MM.1S (cell line): Measurements from ENCODE around the gene PDILT.
"Not testable (repeated sequence)": the region's sequence is repeated elsewhere in the genome, so short reads cannot be mapped to it uniquely, and the experiment has no call there.

Experiments used
- DNase-seq: peaks from one replicate; pipeline ENCODE4 v3.0.0-alpha.2; 2015
- H2AFZ ChIP-seq: fragments of 300-600 bp; sonication (generic); 2 replicates; pipeline ENCODE4 v1.6.0; 2016; ENCODE audit warnings: antibody characterized with exemption, low read length
- H3F3A ChIP-seq: fragments of 300-600 bp; sonication (generic); 2 replicates; pipeline ENCODE4 v1.6.1; 2016; ENCODE audit warnings: mild to moderate bottlenecking, antibody characterized with exemption, low read length, moderate library complexity, mixed read lengths; ENCODE audit not compliant: insufficient read depth
- H3K27ac ChIP-seq: fragments of 300-600 bp; sonication (generic); 2 replicates; pipeline ENCODE4 v1.5.1; 2016; ENCODE audit warnings: mild to moderate bottlenecking, low read length
- H3K27me3 ChIP-seq: fragments of 300-600 bp; sonication (generic); replicated peaks from 2 replicates; pipeline ENCODE4 v1.6.0; 2016; ENCODE audit warnings: low read length; ENCODE audit not compliant: insufficient read depth
- H3K36me3 ChIP-seq: fragments of 300-600 bp; sonication (generic); replicated peaks from 2 replicates; pipeline ENCODE4 v1.6.1; 2016; ENCODE audit warnings: mild to moderate bottlenecking, low read length, mixed read lengths; ENCODE audit not compliant: insufficient read depth
- H3K4me1 ChIP-seq: fragments of 300-600 bp; sonication (generic); 2 replicates; pipeline ENCODE4 v1.6.1; 2016; ENCODE audit warnings: low read length, mixed read lengths
- H3K4me2 ChIP-seq: fragments of 300-600 bp; sonication (generic); 2 replicates; pipeline ENCODE4 v1.6.0; 2016; ENCODE audit warnings: low read depth, low read length
- H3K4me3 ChIP-seq: fragments of 300-600 bp; sonication (generic); 2 replicates; pipeline ENCODE4 v1.5.1; 2016; ENCODE audit warnings: low read length, mixed read lengths
- H3K79me2 ChIP-seq: fragments of 300-600 bp; sonication (generic); 2 replicates; pipeline ENCODE4 v1.6.1; 2016; ENCODE audit warnings: mixed run types, low read length, mixed read lengths
- H3K9ac ChIP-seq: fragments of 300-600 bp; sonication (generic); 2 replicates; pipeline ENCODE4 v1.6.1; 2016; ENCODE audit warnings: low read length, mixed read lengths
- H3K9me2 ChIP-seq: fragments of 300-600 bp; sonication (generic); replicated peaks from 2 replicates; pipeline ENCODE4 v1.6.1; 2016; ENCODE audit warnings: mild to moderate bottlenecking, low read length, mixed read lengths; ENCODE audit not compliant: insufficient read depth
- H3K9me3 ChIP-seq: fragments of 300-600 bp; sonication (generic); replicated peaks from 2 replicates; pipeline ENCODE4 v1.6.1; 2016; ENCODE audit warnings: mild to moderate bottlenecking, low read length, mixed read lengths; ENCODE audit not compliant: insufficient read depth
- H4K20me1 ChIP-seq: fragments of 300-600 bp; sonication (generic); 2 replicates; pipeline ENCODE4 v1.6.1; 2016; ENCODE audit warnings: mild to moderate bottlenecking, low read length, moderate library complexity, mixed read lengths; ENCODE audit not compliant: insufficient read depth
- EZH2 ChIP-seq: fragments of 300-600 bp; sonication (generic); optimal IDR thresholded peaks from 2 replicates; pipeline ENCODE3; 2017; ENCODE audit warnings: low read depth, mild to moderate bottlenecking, antibody characterized with exemption, low read length, mixed read lengths
- EZH2phosphoT487 ChIP-seq: fragments of 300-600 bp; sonication (generic); IDR thresholded peaks from 2 replicates; pipeline ENCODE4 v1.6.1; 2018; ENCODE audit warnings: antibody characterized with exemption, low read length
- TF ChIP-seq, protein P1 (sequence below): fragments of 300-600 bp; sonication (generic); IDR thresholded peaks from 2 replicates; pipeline ENCODE4 v1.5.1; 2016; ENCODE audit warnings: antibody characterized with exemption, low read length, mixed read lengths

PDILT gene

DNA sequence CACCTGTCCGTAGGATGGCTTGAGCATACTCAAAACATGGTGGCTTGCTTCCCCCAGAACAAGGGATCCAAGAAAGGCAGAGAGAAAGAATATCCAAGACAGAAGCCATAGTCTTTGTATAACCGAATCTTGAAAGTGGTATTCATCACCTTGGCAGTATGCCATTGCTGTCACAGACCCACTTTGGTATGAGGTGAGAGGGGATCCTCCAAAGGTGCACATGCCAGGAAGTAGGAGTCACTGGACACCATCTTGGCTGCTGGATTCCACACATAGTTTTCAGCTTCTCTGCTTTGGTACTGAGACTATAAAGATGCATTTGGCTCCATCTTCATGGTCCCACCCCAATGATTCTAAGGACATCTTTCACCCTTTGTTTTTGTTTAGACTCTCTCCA is 22.9 kb upstream of the PDILT start:
- not testable (repeated sequence) for H3K79me2 ChIP-seq, H3K4me1 ChIP-seq, DNase-seq, H3K4me2 ChIP-seq, H3K9ac ChIP-seq, H3K4me3 ChIP-seq, H4K20me1 ChIP-seq, H3K27ac ChIP-seq, H3F3A ChIP-seq, H2AFZ ChIP-seq, H3K36me3 ChIP-seq, H3K9me3 ChIP-seq, H3K9me2 ChIP-seq, H3K27me3 ChIP-seq

DNA sequence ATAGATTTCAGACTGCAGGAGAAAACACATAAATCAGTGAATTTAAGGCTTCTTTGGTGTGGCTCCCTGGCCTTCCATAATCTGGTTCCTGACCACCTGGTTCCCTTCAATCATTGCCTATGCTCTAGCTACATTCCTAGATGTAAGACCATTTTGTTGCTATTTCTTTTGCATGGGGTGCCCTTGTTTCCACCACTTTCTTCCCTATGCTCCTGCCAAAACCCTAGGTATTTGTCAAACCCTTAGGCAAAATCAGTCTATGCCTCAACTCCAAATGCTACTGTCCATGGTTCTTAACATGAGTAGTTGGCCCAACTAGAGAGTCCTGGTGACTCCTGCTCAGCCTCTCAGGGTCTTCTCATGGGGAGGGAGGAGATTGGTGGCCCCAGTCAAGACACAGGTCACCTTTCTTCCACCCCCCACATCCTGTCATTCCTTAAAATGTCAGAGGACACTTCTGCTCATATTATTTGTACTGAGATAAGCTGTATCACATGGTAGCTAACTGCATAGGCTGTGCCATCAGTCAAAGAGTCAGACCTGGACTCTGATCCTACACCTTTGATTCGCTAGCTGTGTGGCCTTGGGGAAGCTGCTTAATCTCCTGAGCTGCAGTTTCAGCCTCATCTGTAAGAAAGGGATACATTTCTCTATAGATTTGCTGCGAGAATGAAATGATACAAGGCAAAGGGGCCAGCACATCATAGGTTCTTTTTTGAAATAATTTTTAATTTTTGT is 19.8 kb upstream of the PDILT start:
- no peaks in the 10 kb centered on the region for H3K4me1 ChIP-seq
- TF ChIP-seq, protein P1, sequence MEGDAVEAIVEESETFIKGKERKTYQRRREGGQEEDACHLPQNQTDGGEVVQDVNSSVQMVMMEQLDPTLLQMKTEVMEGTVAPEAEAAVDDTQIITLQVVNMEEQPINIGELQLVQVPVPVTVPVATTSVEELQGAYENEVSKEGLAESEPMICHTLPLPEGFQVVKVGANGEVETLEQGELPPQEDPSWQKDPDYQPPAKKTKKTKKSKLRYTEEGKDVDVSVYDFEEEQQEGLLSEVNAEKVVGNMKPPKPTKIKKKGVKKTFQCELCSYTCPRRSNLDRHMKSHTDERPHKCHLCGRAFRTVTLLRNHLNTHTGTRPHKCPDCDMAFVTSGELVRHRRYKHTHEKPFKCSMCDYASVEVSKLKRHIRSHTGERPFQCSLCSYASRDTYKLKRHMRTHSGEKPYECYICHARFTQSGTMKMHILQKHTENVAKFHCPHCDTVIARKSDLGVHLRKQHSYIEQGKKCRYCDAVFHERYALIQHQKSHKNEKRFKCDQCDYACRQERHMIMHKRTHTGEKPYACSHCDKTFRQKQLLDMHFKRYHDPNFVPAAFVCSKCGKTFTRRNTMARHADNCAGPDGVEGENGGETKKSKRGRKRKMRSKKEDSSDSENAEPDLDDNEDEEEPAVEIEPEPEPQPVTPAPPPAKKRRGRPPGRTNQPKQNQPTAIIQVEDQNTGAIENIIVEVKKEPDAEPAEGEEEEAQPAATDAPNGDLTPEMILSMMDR, result no peak
- TF ChIP-seq EZH2phosphoT487 (no peak), EZH2 (no peak)
- H3K79me2 ChIP-seq, result no peaks in the 10 kb centered on the region
- H3K9me3 ChIP-seq, result no peaks in the 10 kb centered on the region
- no peak overlapping the region for H3K9ac ChIP-seq
- H3K36me3 ChIP-seq, result no peaks in the 10 kb centered on the region
- no peaks in the 10 kb centered on the region for H4K20me1 ChIP-seq
- H3K27me3 ChIP-seq, result no peaks in the 10 kb centered on the region
- no peaks in the 10 kb centered on the region for H3K9me2 ChIP-seq
- DNase-seq, result no peak
- H3K27ac ChIP-seq, result no peak overlapping the region
- H2AFZ ChIP-seq, result no peak overlapping the region
- H3F3A ChIP-seq, result no peaks in the 10 kb centered on the region
- no peak overlapping the region for H3K4me2 ChIP-seq
- H3K4me3 ChIP-seq, result no peak overlapping the region

DNA sequence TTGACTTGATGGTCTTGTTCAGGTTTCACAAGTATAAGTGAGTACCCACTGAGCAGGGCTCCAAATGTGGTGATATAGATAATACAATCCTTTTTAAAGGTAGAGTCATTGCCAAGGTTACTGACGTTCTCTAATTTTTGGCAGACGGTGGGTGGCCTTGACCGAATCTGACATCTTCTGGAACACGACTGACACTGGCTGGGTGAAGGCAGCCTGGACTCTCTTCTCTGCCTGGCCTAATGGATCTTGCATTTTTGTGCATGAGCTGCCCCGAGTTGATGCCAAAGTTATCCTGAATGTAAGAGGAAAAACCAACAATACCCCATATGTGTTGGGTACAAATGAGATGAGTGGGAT is 19.2 kb upstream of the PDILT start:
- H3K4me3 ChIP-seq, H2AFZ ChIP-seq, H3K4me1 ChIP-seq, H3F3A ChIP-seq, H3K9me2 ChIP-seq, H3K4me2 ChIP-seq, DNase-seq, H3K9me3 ChIP-seq, H4K20me1 ChIP-seq, H3K36me3 ChIP-seq, H3K27me3 ChIP-seq, H3K9ac ChIP-seq, H3K27ac ChIP-seq, H3K79me2 ChIP-seq: not testable (repeated sequence)

DNA sequence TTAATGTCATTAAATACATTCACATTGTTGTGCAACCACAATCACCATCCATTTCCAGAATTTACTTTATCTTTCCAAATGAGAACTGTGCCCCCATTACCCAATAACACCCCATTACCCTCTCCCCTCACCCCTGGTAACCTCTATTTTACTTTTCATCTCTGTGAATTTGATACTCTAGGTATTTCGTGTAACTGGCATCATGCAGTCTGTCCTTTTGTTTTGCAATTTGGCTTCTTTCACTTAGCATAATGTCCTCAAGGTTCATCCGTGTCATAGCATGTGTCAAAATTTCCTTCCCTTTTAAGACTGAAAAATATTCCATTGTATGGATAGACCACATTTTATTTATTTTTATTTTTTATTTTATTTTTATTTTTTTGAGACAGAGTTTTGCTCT is 17.2 kb upstream of the PDILT start:
- H3F3A ChIP-seq, H3K36me3 ChIP-seq, H3K4me2 ChIP-seq, H3K9me2 ChIP-seq, H3K27me3 ChIP-seq, H3K79me2 ChIP-seq, H3K4me3 ChIP-seq, H3K27ac ChIP-seq, H3K9ac ChIP-seq, H2AFZ ChIP-seq, DNase-seq, H4K20me1 ChIP-seq, H3K4me1 ChIP-seq, H3K9me3 ChIP-seq: not testable (repeated sequence)

DNA sequence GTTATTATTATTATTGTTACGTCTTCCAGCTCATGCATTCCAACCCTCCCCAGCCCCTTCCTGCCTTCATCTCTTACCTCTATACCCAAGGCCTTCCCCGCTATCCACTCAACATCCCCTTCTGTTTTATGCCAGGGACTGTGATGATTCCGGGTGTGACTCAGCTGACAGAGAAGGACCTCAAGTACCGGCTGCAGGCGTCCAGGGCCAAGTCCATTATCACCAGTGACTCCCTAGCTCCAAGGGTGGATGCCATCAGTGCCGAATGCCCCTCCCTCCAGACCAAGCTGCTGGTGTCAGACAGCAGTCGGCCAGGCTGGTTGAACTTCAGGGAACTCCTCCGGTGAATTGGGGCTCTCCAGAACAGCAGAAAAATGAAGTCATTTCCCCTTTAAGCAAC is 14.6 kb upstream of the PDILT start:
- not testable (repeated sequence) for H3K9me2 ChIP-seq, H3K4me2 ChIP-seq, H3K27ac ChIP-seq, H3K36me3 ChIP-seq, H4K20me1 ChIP-seq, H3K9me3 ChIP-seq, H3K9ac ChIP-seq, H3K4me1 ChIP-seq, H3F3A ChIP-seq, H3K27me3 ChIP-seq, H2AFZ ChIP-seq, H3K79me2 ChIP-seq, DNase-seq, H3K4me3 ChIP-seq
